HL-60 (cell line): Measurements from ENCODE around the gene ZNF827.

ENCODE experiments used
- CTCF ChIP-seq: IDR thresholded peaks from one replicate; pipeline ENCODE4 v1.5.1; 2011; ENCODE audit warnings: low read length, control low read depth, inconsistent platforms; ENCODE audit not compliant: insufficient read depth
- GABPA ChIP-seq: IDR thresholded peaks from 2 replicates; pipeline ENCODE4 v1.6.1; 2012; ENCODE audit warnings: low read depth
- POLR2AphosphoS5 ChIP-seq: IDR thresholded peaks from 2 replicates; pipeline ENCODE4 v1.6.1; 2012; ENCODE audit warnings: low read depth
- REST ChIP-seq: IDR thresholded peaks from 2 replicates; pipeline ENCODE4 v1.6.1; 2012; ENCODE audit warnings: low read depth; ENCODE audit not compliant: insufficient replicate concordance

- TF ChIP-seq POLR2AphosphoS5: no peak
- no peak for TF ChIP-seq GABPA
- no peak for TF ChIP-seq CTCF
- no peak for TF ChIP-seq REST
Measured at GRCh38 chr4:145954924-145955339, 16.3 kb upstream of the ZNF827 start.
